ENCODE measurements around the gene DDX18. TPM values are rescaled to one million over a fixed set of nuclear protein-coding genes. Genes with fewer than 3 reads are reported as not detected.

Gene DDX18
- polyA plus RNA-seq, 1 of the 3 experiments (the other 2 are of a cell fraction) = 24.1 TPM

DNA sequence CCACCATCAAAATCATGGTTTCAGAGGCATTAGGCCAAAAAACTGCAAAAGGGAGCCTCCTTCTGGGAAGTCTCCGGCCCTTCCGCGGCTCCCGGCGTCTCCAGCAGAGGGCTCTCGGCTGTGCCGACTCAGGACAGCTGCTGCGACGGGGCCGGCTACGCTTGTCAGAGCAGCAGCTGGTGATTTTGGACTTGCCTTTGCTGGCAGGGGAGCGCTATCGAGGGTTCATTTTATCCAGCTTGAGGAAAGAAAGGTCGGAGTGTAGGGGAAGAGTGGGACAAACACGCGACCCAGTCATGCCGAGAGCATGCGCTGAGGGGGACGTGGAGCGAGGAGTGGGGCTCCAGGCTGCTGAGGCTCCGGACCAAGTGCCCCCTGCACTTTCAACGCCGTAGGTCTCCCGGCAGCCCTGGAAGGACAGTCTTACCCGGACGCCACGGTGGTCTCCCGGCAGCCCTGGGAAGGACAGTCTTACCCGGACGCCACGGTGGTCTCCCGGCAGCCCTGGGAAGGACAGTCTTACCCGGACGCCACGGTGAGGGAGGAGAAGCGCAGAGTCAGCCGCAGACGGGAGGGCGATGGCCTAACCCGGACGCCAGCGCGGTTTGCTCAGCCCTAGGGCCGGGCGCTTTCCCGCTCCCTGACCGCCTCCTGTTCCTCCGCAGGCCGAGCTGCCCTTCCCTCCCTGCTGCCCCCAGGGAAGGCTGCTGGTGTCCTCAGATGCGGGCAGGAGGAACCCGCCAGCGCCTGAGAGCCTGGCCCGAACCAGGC is 21.7 kb downstream of the DDX18 start:
- H3K9ac ChIP-seq = no peak overlapping the region
- POLR2A ChIA-PET = interaction anchor here (0.6 to 2.3 kb wide), 2 partner anchors 22 to 167 kb away, joined by 3 to 7 read pairs; no protein-coding TSS in a partner anchor
- H3K36me3 ChIP-seq (replicated peaks in 1 of 2; ENCODE audit: control insufficient read depth in 1 of 2, insufficient read depth in 2 of 2, low read length in 1 of 2) = peaks cover 18 to 33% of the 10 kb centered on the region in 2 experiments
- H4K20me1 ChIP-seq (ENCODE audit: insufficient read depth) = no peaks in the 10 kb centered on the region
- peaks cover 3% of the 10 kb centered on the region for H3F3A ChIP-seq (replicated peaks; ENCODE audit: insufficient read depth)
- H3K4me3 ChIP-seq (ENCODE audit: low read depth in 2 of 2, low read length in 1 of 2) = peak overlapping the region in 1 of 2 experiments; percentile 48; a peak in 1 of 4 replicates
- peaks cover 0 to 10% of the 10 kb centered on the region in 2 experiments; a peak in 1 of 4 replicates for H3K4me1 ChIP-seq (ENCODE audit: control insufficient read depth in 1 of 2, insufficient read depth in 2 of 2, low read depth in 1 of 2, low read length in 1 of 2)
- no peak overlapping the region; the same call in 1 of the 2 replicates for H2AFZ ChIP-seq (ENCODE audit: low read depth)
- 62% methylated on average over 42 of the region's 53 CpGs for WGBS (ENCODE audit: low lambda C conversion rate)
- H3K27me3 ChIP-seq (ENCODE audit: insufficient read depth) = no peaks in the 10 kb centered on the region
- CTCF ChIA-PET = interaction anchor here (0.6 to 4.4 kb wide), 13 partner anchors 9 to 166 kb away, joined by 3 to 94 read pairs (median 3); partner anchors contain the start of gene DDX18
- H3K27ac ChIP-seq (ENCODE audit: low read depth in 2 of 2, low read length in 1 of 2) = no peak overlapping the region
- no peak overlapping the region for H3K4me2 ChIP-seq
- no peaks in the 10 kb centered on the region for H3K79me2 ChIP-seq (ENCODE audit: insufficient read depth)
- peak; percentile 86 for DNase-seq
- no peaks in the 10 kb centered on the region for H3K9me3 ChIP-seq
- no peaks in the 10 kb centered on the region for H3K9me2 ChIP-seq
- TF ChIP-seq RFX5 (IDR thresholded peaks at IDR 0.05; ENCODE audit: low read length) (no peak), SIN3A (IDR thresholded peaks at IDR 0.05; ENCODE audit: borderline replicate concordance, low read depth, low read length) (0 out of 2 replicates have a peak, but pooled peaks have one; percentile 15), RAD21 (IDR thresholded peaks at IDR 0.05; ENCODE audit: low read length) (peak; percentile 63), SMC3 (IDR thresholded peaks at IDR 0.05; ENCODE audit: low read depth, low read length) (peak; percentile 81), MXI1 (IDR thresholded peaks at IDR 0.05; ENCODE audit: low read depth, low read length) (no peak), MEF2A (IDR thresholded peaks at IDR 0.05; ENCODE audit: borderline replicate concordance, low read depth) (no peak), NRF1 (IDR thresholded peaks at IDR 0.05; ENCODE audit: low read depth, low read length) (no peak), FOXM1 (IDR thresholded peaks at IDR 0.05; ENCODE audit: low read depth) (no peak), EZH2phosphoT487 (IDR thresholded peaks at IDR 0.05; ENCODE audit: borderline replicate concordance, low read depth) (no peak)
- TF ChIP-seq, protein P1, sequence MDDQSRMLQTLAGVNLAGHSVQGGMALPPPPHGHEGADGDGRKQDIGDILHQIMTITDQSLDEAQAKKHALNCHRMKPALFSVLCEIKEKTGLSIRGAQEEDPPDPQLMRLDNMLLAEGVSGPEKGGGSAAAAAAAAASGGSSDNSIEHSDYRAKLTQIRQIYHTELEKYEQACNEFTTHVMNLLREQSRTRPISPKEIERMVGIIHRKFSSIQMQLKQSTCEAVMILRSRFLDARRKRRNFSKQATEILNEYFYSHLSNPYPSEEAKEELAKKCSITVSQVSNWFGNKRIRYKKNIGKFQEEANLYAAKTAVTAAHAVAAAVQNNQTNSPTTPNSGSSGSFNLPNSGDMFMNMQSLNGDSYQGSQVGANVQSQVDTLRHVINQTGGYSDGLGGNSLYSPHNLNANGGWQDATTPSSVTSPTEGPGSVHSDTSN (IDR thresholded peaks at IDR 0.05) = no peak
- TF ChIP-seq, protein P2, sequence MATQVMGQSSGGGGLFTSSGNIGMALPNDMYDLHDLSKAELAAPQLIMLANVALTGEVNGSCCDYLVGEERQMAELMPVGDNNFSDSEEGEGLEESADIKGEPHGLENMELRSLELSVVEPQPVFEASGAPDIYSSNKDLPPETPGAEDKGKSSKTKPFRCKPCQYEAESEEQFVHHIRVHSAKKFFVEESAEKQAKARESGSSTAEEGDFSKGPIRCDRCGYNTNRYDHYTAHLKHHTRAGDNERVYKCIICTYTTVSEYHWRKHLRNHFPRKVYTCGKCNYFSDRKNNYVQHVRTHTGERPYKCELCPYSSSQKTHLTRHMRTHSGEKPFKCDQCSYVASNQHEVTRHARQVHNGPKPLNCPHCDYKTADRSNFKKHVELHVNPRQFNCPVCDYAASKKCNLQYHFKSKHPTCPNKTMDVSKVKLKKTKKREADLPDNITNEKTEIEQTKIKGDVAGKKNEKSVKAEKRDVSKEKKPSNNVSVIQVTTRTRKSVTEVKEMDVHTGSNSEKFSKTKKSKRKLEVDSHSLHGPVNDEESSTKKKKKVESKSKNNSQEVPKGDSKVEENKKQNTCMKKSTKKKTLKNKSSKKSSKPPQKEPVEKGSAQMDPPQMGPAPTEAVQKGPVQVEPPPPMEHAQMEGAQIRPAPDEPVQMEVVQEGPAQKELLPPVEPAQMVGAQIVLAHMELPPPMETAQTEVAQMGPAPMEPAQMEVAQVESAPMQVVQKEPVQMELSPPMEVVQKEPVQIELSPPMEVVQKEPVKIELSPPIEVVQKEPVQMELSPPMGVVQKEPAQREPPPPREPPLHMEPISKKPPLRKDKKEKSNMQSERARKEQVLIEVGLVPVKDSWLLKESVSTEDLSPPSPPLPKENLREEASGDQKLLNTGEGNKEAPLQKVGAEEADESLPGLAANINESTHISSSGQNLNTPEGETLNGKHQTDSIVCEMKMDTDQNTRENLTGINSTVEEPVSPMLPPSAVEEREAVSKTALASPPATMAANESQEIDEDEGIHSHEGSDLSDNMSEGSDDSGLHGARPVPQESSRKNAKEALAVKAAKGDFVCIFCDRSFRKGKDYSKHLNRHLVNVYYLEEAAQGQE (IDR thresholded peaks at IDR 0.05; ENCODE audit: low read depth, low read length) = 0 out of 2 replicates have a peak, but pooled peaks have one; percentile 37
- TF ChIP-seq, protein P3, sequence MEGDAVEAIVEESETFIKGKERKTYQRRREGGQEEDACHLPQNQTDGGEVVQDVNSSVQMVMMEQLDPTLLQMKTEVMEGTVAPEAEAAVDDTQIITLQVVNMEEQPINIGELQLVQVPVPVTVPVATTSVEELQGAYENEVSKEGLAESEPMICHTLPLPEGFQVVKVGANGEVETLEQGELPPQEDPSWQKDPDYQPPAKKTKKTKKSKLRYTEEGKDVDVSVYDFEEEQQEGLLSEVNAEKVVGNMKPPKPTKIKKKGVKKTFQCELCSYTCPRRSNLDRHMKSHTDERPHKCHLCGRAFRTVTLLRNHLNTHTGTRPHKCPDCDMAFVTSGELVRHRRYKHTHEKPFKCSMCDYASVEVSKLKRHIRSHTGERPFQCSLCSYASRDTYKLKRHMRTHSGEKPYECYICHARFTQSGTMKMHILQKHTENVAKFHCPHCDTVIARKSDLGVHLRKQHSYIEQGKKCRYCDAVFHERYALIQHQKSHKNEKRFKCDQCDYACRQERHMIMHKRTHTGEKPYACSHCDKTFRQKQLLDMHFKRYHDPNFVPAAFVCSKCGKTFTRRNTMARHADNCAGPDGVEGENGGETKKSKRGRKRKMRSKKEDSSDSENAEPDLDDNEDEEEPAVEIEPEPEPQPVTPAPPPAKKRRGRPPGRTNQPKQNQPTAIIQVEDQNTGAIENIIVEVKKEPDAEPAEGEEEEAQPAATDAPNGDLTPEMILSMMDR (IDR thresholded peaks at IDR 0.05) = peak; percentile 81
